Measurements from ENCODE around the gene NEMP1. TPM values are rescaled to one million over a fixed set of nuclear protein-coding genes. Genes with fewer than 3 reads are reported as not detected.

NEMP1 gene
- total RNA-seq, 4 donors from 2014 or later: 4.0 to 66.7 (median 5.2) TPM

- no peak for DNase-seq
- Histone ChIP-seq H3K36me3 (peaks cover 0 to 8% (median 0%) of the 10 kb centered on the region in 4 donors), H3K27me3 (no peaks in the 10 kb centered on the region), H3K9me3 (no peaks in the 10 kb centered on the region), H3K27ac (peak overlapping the region in 1 of 4 donors; percentile 80), H3K4me1 (peaks cover 7 to 30% (median 26%) of the 10 kb centered on the region in 4 donors), H3K4me3 (no peak overlapping the region)
- in situ Hi-C loops (cut with MboI; ENCODE audit: low pct_ligation_motif_present in 1 of 4, low pct_unique_long_range_greater_than_20kb in 1 of 4, low sequenced_read_pairs in 3 of 4): no loop called here
- WGBS, 2 donors (ENCODE audit: low coverage in 1 of 2): 61 to 64% methylated on average over 3 to 10 of the region's 10 CpGs
- intact Hi-C loops (cut with DNase I; ENCODE audit: low total_unique reads): no loop called here
- no peak for TF ChIP-seq CTCF (IDR thresholded peaks at IDR 0.05)
- TF ChIP-seq EP300 (IDR thresholded peaks at IDR 0.05; ENCODE audit: low read depth): no peak
- TF ChIP-seq POLR2AphosphoS5 (IDR thresholded peaks at IDR 0.05): no peak
- TF ChIP-seq POLR2A (IDR thresholded peaks at IDR 0.05): no peak
Measured at GRCh38 chr12:57046947-57047890, 31.4 kb downstream of the NEMP1 start.

DNA sequence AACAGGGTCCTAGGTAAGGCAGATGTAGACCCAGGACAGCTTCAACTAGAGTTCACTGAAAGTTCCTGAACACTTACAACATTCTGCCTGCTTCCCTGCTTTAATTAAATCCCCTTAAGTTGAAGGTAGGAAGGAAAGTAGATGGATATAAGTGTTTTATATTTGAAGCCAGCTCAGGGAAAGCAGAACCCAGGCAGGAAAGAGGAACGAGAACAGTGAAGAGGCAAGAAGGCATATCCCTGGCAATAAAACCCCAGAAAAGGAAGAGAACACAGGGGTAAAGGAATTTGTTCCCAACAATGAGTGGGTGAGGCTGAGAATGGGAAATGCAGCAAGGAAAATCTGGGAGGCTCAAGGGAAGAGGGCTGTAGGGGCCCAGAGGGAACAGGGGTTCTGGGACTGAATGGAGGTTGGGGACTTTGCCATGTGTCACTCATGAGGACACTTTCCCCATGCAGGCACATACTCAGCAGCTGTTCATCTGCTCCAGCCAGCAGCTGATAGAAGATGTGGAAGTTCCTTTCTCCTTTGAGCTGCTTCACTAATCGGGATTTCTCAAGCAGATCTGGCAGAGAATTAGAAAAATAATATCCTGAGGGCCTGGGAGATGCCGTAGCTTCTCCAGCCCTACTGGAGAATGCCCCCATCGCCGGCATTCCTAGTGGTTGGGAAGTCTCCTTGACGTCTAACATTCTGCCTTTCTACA lies 32.4 kb downstream of the NEMP1 start:
- H3K4me1 ChIP-seq: peaks cover 7 to 30% (median 26%) of the 10 kb centered on the region in 4 donors
- intact Hi-C loops (cut with DNase I; ENCODE audit: low total_unique reads): no loop called here
- no peak overlapping the region for H3K4me3 ChIP-seq
- TF ChIP-seq EP300 (IDR thresholded peaks at IDR 0.05; ENCODE audit: low read depth) (no peak), POLR2AphosphoS5 (IDR thresholded peaks at IDR 0.05) (no peak)
- no peak overlapping the region for H3K27ac ChIP-seq
- H3K36me3 ChIP-seq: peaks cover 0 to 8% (median 0%) of the 10 kb centered on the region in 4 donors
- WGBS, 2 donors (ENCODE audit: low coverage in 1 of 2): 60 to 74% methylated on average over 2 to 6 of the region's 6 CpGs
- H3K9me3 ChIP-seq: no peaks in the 10 kb centered on the region
- no peaks in the 10 kb centered on the region for H3K27me3 ChIP-seq
- DNase-seq: no peak
- in situ Hi-C loops (cut with MboI; ENCODE audit: low pct_ligation_motif_present in 1 of 4, low pct_unique_long_range_greater_than_20kb in 1 of 4, low sequenced_read_pairs in 3 of 4): no loop called here

DNA sequence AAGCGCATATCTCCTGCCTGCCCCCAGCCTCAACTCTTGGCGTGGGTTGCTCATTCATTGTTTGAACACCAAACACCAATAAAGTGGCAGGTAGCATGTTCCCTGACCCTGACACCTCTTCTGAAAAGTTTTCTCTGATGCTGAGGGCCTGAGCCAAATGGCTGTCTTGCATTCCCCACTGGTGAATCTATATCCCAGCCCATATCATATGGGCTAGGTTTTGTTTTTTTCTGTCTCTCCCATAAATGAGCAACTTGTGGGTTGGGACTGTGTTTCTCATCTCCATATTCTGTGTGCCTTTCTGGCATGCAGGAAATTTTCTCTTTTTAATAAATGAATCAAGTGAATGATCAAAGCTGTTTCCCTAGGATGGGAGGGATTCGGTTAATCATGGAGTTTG lies 33.7 kb downstream of the NEMP1 start:
- in situ Hi-C loops (cut with MboI; ENCODE audit: low pct_ligation_motif_present in 1 of 4, low pct_unique_long_range_greater_than_20kb in 1 of 4, low sequenced_read_pairs in 3 of 4) (no loop called here), intact Hi-C loops (cut with DNase I; ENCODE audit: low total_unique reads) (no loop called here)
- Histone ChIP-seq H3K4me1 (peaks cover 7 to 18% (median 18%) of the 10 kb centered on the region in 4 donors), H3K9me3 (no peaks in the 10 kb centered on the region), H3K4me3 (no peak overlapping the region), H3K36me3 (peaks cover 0 to 8% (median 0%) of the 10 kb centered on the region in 4 donors), H3K27ac (no peak overlapping the region), H3K27me3 (no peaks in the 10 kb centered on the region)
- no peak for DNase-seq
- TF ChIP-seq EP300 (IDR thresholded peaks at IDR 0.05; ENCODE audit: low read depth) (no peak), POLR2A (IDR thresholded peaks at IDR 0.05) (no peak), POLR2AphosphoS5 (IDR thresholded peaks at IDR 0.05) (no peak), CTCF (IDR thresholded peaks at IDR 0.05) (no peak)
- 94 to 100% methylated on average over 2 to 3 of the region's 3 CpGs for WGBS, 2 donors (ENCODE audit: low coverage in 1 of 2)

- 80 to 100% methylated on average over 2 to 6 of the region's 6 CpGs for WGBS, 2 donors (ENCODE audit: low coverage in 1 of 2)
- Histone ChIP-seq H3K36me3 (peaks cover 0 to 8% (median 0%) of the 10 kb centered on the region in 4 donors), H3K4me3 (no peak overlapping the region), H3K27ac (no peak overlapping the region), H3K27me3 (no peaks in the 10 kb centered on the region), H3K9me3 (no peaks in the 10 kb centered on the region), H3K4me1 (peaks cover 7 to 18% (median 18%) of the 10 kb centered on the region in 4 donors)
- in situ Hi-C loops (cut with MboI; ENCODE audit: low pct_ligation_motif_present in 1 of 4, low pct_unique_long_range_greater_than_20kb in 1 of 4, low sequenced_read_pairs in 3 of 4): no loop called here
- intact Hi-C loops (cut with DNase I; ENCODE audit: low total_unique reads): no loop called here
- TF ChIP-seq POLR2AphosphoS5 (IDR thresholded peaks at IDR 0.05) (no peak), POLR2A (IDR thresholded peaks at IDR 0.05) (no peak), EP300 (IDR thresholded peaks at IDR 0.05; ENCODE audit: low read depth) (no peak), CTCF (IDR thresholded peaks at IDR 0.05) (no peak)
- no peak for DNase-seq
Measured at GRCh38 chr12:57044468-57044867, 34.1 kb downstream of the NEMP1 start.

Data from transverse colon (tissue), 4 donors.